Keratinocyte (primary cell): Measurements from ENCODE around the gene ADPRH. TPM values are rescaled to one million over a fixed set of nuclear protein-coding genes. Genes with fewer than 3 reads are reported as not detected.
"Not testable (repeated sequence)": the region's sequence is repeated elsewhere in the genome, so short reads cannot be mapped to it uniquely, and the experiment has no call there.

ENCODE experiments used
- DNase-seq: peaks from one replicate; pipeline ENCODE4 v3.0.0-alpha.2; 2011; ENCODE audit warnings: low read depth, missing footprints, low spot score
- FAIRE-seq: peaks from 2 replicates; lab custom pipeline; 2011; peaks lifted over from hg19 to GRCh38; lab: Jason Lieb, UNC
- H2AFZ ChIP-seq: 2 replicates; pipeline ENCODE4 v1.6.0; 2012; ENCODE audit warnings: low read length, control low read depth, inconsistent platforms; ENCODE audit not compliant: control insufficient read depth
- H3K27ac ChIP-seq: 2 replicates; pipeline ENCODE4 v1.5.1; 2011; ENCODE audit warnings: low read length; ENCODE audit not compliant: control insufficient read depth, insufficient read depth
- H3K27me3 ChIP-seq: 3 replicates; pipeline ENCODE4 v1.6.0; 2011; ENCODE audit warnings: low read length; ENCODE audit not compliant: control insufficient read depth, insufficient read depth; ENCODE audit errors: extremely low read depth
- H3K36me3 ChIP-seq, 2 experiments: 2 replicates in 1 of 2; 3 replicates in 1 of 2; pipeline ENCODE4 v1.5.1; 2011; ENCODE audit warnings: low read length in 2 of 2, mild to moderate bottlenecking in 1 of 2; ENCODE audit not compliant: control insufficient read depth in 2 of 2, insufficient read depth in 2 of 2; ENCODE audit errors: extremely low read depth in 1 of 2
- H3K4me1 ChIP-seq: 3 replicates; pipeline ENCODE4 v1.5.1; 2011; ENCODE audit warnings: low read length; ENCODE audit not compliant: control insufficient read depth, insufficient read depth; ENCODE audit errors: extremely low read depth
- H3K4me2 ChIP-seq: 3 replicates; pipeline ENCODE4 v1.6.0; 2011; ENCODE audit warnings: low read depth, low read length; ENCODE audit not compliant: control insufficient read depth, insufficient read depth; ENCODE audit errors: extremely low read depth
- H3K4me3 ChIP-seq, 3 experiments: fragments of 200-600 bp in 1 of 3; sonication (generic) in 1 of 3; 2 replicates in 2 of 3; 3 replicates in 1 of 3; pipeline ENCODE4 v1.5.1; 2011 to 2016; ENCODE audit warnings: low read length in 3 of 3, mild to moderate bottlenecking in 3 of 3, control low read depth in 2 of 3, inconsistent platforms in 1 of 3, low read depth in 1 of 3, mixed read lengths in 1 of 3, mixed run types in 1 of 3, moderate library complexity in 1 of 3; ENCODE audit not compliant: control insufficient read depth in 2 of 3, insufficient read depth in 2 of 3; ENCODE audit errors: extremely low read depth in 1 of 3
- H3K79me2 ChIP-seq: 2 replicates; pipeline ENCODE4 v1.6.0; 2012; ENCODE audit warnings: low read length; ENCODE audit not compliant: control insufficient read depth, insufficient read depth
- H3K9ac ChIP-seq: 3 replicates; pipeline ENCODE4 v1.6.0; 2011; ENCODE audit warnings: low read length; ENCODE audit not compliant: control insufficient read depth, insufficient read depth; ENCODE audit errors: extremely low read depth
- H3K9me1 ChIP-seq: 3 replicates; pipeline ENCODE4 v1.6.0; 2011; ENCODE audit warnings: low read length; ENCODE audit not compliant: control insufficient read depth, insufficient read depth; ENCODE audit errors: extremely low read depth
- H3K9me3 ChIP-seq: 2 replicates; pipeline ENCODE4 v1.5.1; 2012; ENCODE audit warnings: low read depth, low read length; ENCODE audit not compliant: control insufficient read depth
- H4K20me1 ChIP-seq: 3 replicates; pipeline ENCODE4 v1.6.0; 2011; ENCODE audit warnings: low read length; ENCODE audit not compliant: control insufficient read depth, insufficient read depth; ENCODE audit errors: extremely low read depth
- EZH2 ChIP-seq: IDR thresholded peaks from one replicate; pipeline ENCODE4 v1.6.1; 2012; ENCODE audit warnings: inconsistent platforms, mild to moderate bottlenecking, low read length, moderate library complexity
- dilution Hi-C: fragments of 300-500 bp; cut with MboI; formaldehyde crosslinking; loops from one replicate; pipeline ENCODE4 v1.7.0; 2020; ENCODE audit warnings: low sequenced_read_pairs; ENCODE audit not compliant: extremely low pct_ligation_motif_present
- polyA plus RNA-seq, 5 experiments: library from polyadenylated mRNA; depleted of rRNA in 3 of 5; stranded (reverse) in 3 of 5; stranded (forward) in 1 of 5; unstranded in 1 of 5; fragments of >200 nt; gene quantifications; 1 replicate in 1 of 5; 2 replicates in 3 of 5; 3 replicates in 1 of 5; pipeline versions ENCODE4 v1.2.1 to v1.2.3, GENCODE V29; 2011 to 2012; ENCODE audit warnings: missing spikeins in 2 of 5, low read depth in 1 of 5, low replicate concordance in 1 of 5
- TF ChIP-seq, protein P1 (sequence below), 3 experiments: IDR thresholded peaks in 1 of 3; conservative IDR thresholded peaks in 1 of 3; optimal IDR thresholded peaks in 1 of 3; 2 replicates in 2 of 3; 3 replicates in 1 of 3; pipeline versions ENCODE3 to v1.5.1; 2011; ENCODE audit warnings: low read length in 3 of 3, mild to moderate bottlenecking in 3 of 3, moderate library complexity in 2 of 3, control low read depth in 1 of 3, inconsistent platforms in 1 of 3; ENCODE audit not compliant: insufficient read depth in 2 of 3; ENCODE audit errors: extremely low read depth in 1 of 3

Gene ADPRH
- polyA plus RNA-seq, 1 donor (not counting 4 experiments of a cell fraction or from before 2014, with no cell fraction given) = 0.39 TPM

DNA sequence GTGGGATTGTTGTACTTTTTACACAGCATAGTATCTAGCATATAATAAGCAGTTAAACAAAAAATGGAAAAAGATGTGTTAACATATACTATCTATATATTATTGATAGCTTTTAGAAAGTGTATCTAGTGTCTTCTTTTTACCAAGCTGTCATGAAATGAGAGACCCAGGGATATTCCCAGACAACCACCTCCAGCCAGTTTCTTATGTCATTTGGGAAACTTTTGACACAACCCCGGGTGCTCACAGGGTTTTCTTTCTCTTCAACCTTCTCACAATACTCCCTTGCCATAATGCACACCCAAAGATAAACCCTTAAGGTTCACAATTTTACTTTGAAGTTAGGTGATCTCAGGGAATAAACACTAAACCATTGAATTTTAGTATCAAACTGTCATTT lies 13.6 kb downstream of the ADPRH start:
- H3K36me3 ChIP-seq = no peaks in the 10 kb centered on the region
- H4K20me1 ChIP-seq = no peaks in the 10 kb centered on the region
- FAIRE-seq = no peak
- TF ChIP-seq EZH2 = no peak
- TF ChIP-seq, protein P1, sequence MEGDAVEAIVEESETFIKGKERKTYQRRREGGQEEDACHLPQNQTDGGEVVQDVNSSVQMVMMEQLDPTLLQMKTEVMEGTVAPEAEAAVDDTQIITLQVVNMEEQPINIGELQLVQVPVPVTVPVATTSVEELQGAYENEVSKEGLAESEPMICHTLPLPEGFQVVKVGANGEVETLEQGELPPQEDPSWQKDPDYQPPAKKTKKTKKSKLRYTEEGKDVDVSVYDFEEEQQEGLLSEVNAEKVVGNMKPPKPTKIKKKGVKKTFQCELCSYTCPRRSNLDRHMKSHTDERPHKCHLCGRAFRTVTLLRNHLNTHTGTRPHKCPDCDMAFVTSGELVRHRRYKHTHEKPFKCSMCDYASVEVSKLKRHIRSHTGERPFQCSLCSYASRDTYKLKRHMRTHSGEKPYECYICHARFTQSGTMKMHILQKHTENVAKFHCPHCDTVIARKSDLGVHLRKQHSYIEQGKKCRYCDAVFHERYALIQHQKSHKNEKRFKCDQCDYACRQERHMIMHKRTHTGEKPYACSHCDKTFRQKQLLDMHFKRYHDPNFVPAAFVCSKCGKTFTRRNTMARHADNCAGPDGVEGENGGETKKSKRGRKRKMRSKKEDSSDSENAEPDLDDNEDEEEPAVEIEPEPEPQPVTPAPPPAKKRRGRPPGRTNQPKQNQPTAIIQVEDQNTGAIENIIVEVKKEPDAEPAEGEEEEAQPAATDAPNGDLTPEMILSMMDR (optimal IDR thresholded peaks at IDR 0.05 in 1 of 3, IDR thresholded peaks at IDR 0.05 in 1 of 3, conservative IDR thresholded peaks at IDR 0.05 in 1 of 3; ENCODE audit: extremely low read depth in 1 of 3, insufficient read depth in 2 of 3, low read length in 3 of 3) = no peak
- H3K4me3 ChIP-seq = no peak overlapping the region
- peaks cover 24% of the 10 kb centered on the region for H3K27me3 ChIP-seq
- H3K79me2 ChIP-seq = no peaks in the 10 kb centered on the region
- no peak overlapping the region for H3K4me2 ChIP-seq
- H3K4me1 ChIP-seq = no peaks in the 10 kb centered on the region
- dilution Hi-C loops = no loop called here
- no peak for DNase-seq
- H3K9me1 ChIP-seq = no peaks in the 10 kb centered on the region
- H3K27ac ChIP-seq = no peak overlapping the region
- no peaks in the 10 kb centered on the region for H3K9me3 ChIP-seq
- no peak overlapping the region for H3K9ac ChIP-seq
- no peak overlapping the region for H2AFZ ChIP-seq

DNA sequence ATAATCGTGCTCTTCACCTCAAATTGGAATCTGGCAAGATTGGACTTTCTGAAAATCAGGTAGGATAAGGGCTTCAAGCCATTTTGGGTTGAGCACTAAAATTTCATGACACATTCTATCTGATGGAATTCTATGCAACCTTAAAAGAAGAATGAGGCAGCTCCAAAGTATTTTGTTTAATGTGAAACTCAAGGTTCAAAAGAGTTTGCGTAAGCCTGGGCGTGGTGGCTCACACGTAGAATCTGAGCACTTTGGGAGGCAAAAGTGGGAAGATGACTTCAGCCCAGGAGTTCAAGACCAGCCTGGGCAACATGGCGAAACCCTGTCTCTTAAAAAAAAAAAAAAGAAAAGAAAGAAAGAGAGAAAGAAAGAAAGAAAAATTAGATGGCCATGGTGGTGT lies 14.8 kb downstream of the ADPRH start:
- dilution Hi-C loops = no loop called here
- FAIRE-seq = no peak
- no peaks in the 10 kb centered on the region for H3K36me3 ChIP-seq
- no peaks in the 10 kb centered on the region for H3K9me1 ChIP-seq
- no peak overlapping the region for H3K9ac ChIP-seq
- no peak overlapping the region for H2AFZ ChIP-seq
- H3K4me2 ChIP-seq = no peak overlapping the region
- TF ChIP-seq, protein P1 (optimal IDR thresholded peaks at IDR 0.05 in 1 of 3, IDR thresholded peaks at IDR 0.05 in 1 of 3, conservative IDR thresholded peaks at IDR 0.05 in 1 of 3; ENCODE audit: extremely low read depth in 1 of 3, insufficient read depth in 2 of 3, low read length in 3 of 3) = no peak
- no peak for TF ChIP-seq EZH2
- no peaks in the 10 kb centered on the region for H4K20me1 ChIP-seq
- H3K27ac ChIP-seq = no peak overlapping the region
- no peak for DNase-seq
- peaks cover 24% of the 10 kb centered on the region for H3K27me3 ChIP-seq
- no peaks in the 10 kb centered on the region for H3K9me3 ChIP-seq
- no peaks in the 10 kb centered on the region for H3K79me2 ChIP-seq
- no peaks in the 10 kb centered on the region for H3K4me1 ChIP-seq
- H3K4me3 ChIP-seq = no peak overlapping the region

DNA sequence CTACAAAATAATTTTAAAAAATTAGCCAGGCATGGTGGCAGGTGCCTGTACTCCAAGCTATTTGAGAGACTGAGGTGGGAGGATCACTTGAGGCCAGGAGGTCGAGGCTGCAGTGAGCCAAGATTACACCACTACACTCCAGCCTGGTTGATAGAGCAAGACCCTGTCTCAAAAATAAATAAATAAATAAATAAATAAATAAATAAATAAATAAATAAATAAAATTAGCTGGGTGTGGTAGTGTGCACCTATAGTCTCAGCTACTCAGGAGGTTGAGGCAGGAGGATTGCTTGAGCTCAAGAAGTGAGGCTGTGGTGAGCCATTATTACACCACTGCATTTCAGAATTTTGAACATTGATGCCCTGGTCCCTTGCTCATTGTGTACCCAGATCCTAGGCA lies 15.6 kb downstream of the ADPRH start:
- not testable (repeated sequence) for H3K36me3 ChIP-seq, H3K4me2 ChIP-seq
- peaks cover 19% of the 10 kb centered on the region for H3K27me3 ChIP-seq

More for the DNA sequence above, 15.6 kb downstream of the ADPRH start:
- DNase-seq, H3K9me1 ChIP-seq, H2AFZ ChIP-seq, H3K4me3 ChIP-seq, H4K20me1 ChIP-seq, H3K9ac ChIP-seq, H3K4me1 ChIP-seq, FAIRE-seq, H3K9me3 ChIP-seq, dilution Hi-C loops, H3K79me2 ChIP-seq, H3K27ac ChIP-seq: not testable (repeated sequence)
